H9 (cell line): ENCODE results near the gene STK17B. TPM values are rescaled to one million over a fixed set of nuclear protein-coding genes. Genes with fewer than 3 reads are reported as not detected.

ENCODE experiments used
- DNase-seq: peaks from one replicate; pipeline ENCODE4 v3.0.0-alpha.2; 2017
- H2AFZ ChIP-seq: one replicate; pipeline ENCODE4 v1.6.1; 2013; ENCODE audit warnings: mild to moderate bottlenecking, low read length, control low read depth, moderate library complexity
- H2AK5ac ChIP-seq: 2 replicates; pipeline ENCODE4 v1.6.1; 2013; ENCODE audit warnings: low read length, control low read depth, mixed read lengths; ENCODE audit not compliant: insufficient read length
- H2BK120ac ChIP-seq: one replicate; pipeline ENCODE4 v1.6.1; 2013; ENCODE audit warnings: low read depth, mild to moderate bottlenecking, low read length, control low read depth, inconsistent platforms; ENCODE audit not compliant: poor library complexity, severe bottlenecking
- H2BK12ac ChIP-seq: 2 replicates; pipeline ENCODE4 v1.6.1; 2013; ENCODE audit warnings: low read length, control low read depth, mixed read lengths, low read depth; ENCODE audit not compliant: insufficient read length
- H2BK15ac ChIP-seq: 2 replicates; pipeline ENCODE4 v1.6.1; 2013; ENCODE audit warnings: low read depth, low read length, control low read depth
- H2BK20ac ChIP-seq: one replicate; pipeline ENCODE4 v1.6.1; 2013; ENCODE audit warnings: low read depth, mild to moderate bottlenecking, low read length, control low read depth, inconsistent platforms; ENCODE audit not compliant: poor library complexity, severe bottlenecking
- H2BK5ac ChIP-seq: 2 replicates; pipeline ENCODE4 v1.6.1; 2013; ENCODE audit warnings: low read length, control low read depth, mixed read lengths; ENCODE audit not compliant: insufficient read length
- H3K14ac ChIP-seq: 2 replicates; pipeline ENCODE4 v1.6.1; 2013; ENCODE audit warnings: low read length, control low read depth; ENCODE audit not compliant: insufficient read depth
- H3K18ac ChIP-seq: 2 replicates; pipeline ENCODE4 v1.6.1; 2013; ENCODE audit warnings: low read depth, mild to moderate bottlenecking, mixed read lengths, low read length, control low read depth; ENCODE audit not compliant: insufficient read length
- H3K23ac ChIP-seq: 2 replicates; pipeline ENCODE4 v1.6.1; 2013; ENCODE audit warnings: low read length, control low read depth, mixed read lengths, low read depth; ENCODE audit not compliant: insufficient read length
- H3K23me2 ChIP-seq: 2 replicates; pipeline ENCODE4 v1.6.1; 2013; ENCODE audit warnings: low read depth, mild to moderate bottlenecking, mixed read lengths, low read length, control low read depth; ENCODE audit not compliant: insufficient read length, poor library complexity, severe bottlenecking
- H3K27ac ChIP-seq: 2 replicates; pipeline ENCODE4 v1.5.1; 2013; ENCODE audit warnings: low read length, control low read depth, mixed read lengths, low read depth; ENCODE audit not compliant: insufficient read length
- H3K27me3 ChIP-seq: 2 replicates; pipeline ENCODE4 v1.6.1; 2013; ENCODE audit warnings: low read length, control low read depth, inconsistent platforms; ENCODE audit not compliant: insufficient read depth
- H3K4ac ChIP-seq: 2 replicates; pipeline ENCODE4 v1.6.1; 2013; ENCODE audit warnings: low read depth, mild to moderate bottlenecking, control low read depth, inconsistent platforms, low read length, moderate library complexity
- H3K4me1 ChIP-seq: 2 replicates; pipeline ENCODE4 v1.6.1; 2013; ENCODE audit warnings: low read length, control low read depth, inconsistent platforms; ENCODE audit not compliant: insufficient read depth
- H3K4me2 ChIP-seq: 2 replicates; pipeline ENCODE4 v1.6.1; 2013; ENCODE audit warnings: low read length, control low read depth, mixed read lengths; ENCODE audit not compliant: insufficient read length, insufficient read depth
- H3K56ac ChIP-seq: 2 replicates; pipeline ENCODE4 v1.6.1; 2013; ENCODE audit warnings: low read depth, mild to moderate bottlenecking, mixed read lengths, low read length, control low read depth; ENCODE audit not compliant: insufficient read length
- H3K79me1 ChIP-seq: 2 replicates; pipeline ENCODE4 v1.6.1; 2013; ENCODE audit warnings: low read depth, mild to moderate bottlenecking, moderate library complexity, low read length, control low read depth, inconsistent platforms; ENCODE audit not compliant: insufficient read depth, poor library complexity, severe bottlenecking
- H3K79me2 ChIP-seq: 2 replicates; pipeline ENCODE4 v1.6.1; 2013; ENCODE audit warnings: low read length, control low read depth, inconsistent platforms; ENCODE audit not compliant: insufficient read depth
- H3K9ac ChIP-seq: 2 replicates; pipeline ENCODE4 v1.6.1; 2013; ENCODE audit warnings: low read length, control low read depth, mixed read lengths; ENCODE audit not compliant: insufficient read length; ENCODE audit errors: extremely low read depth
- H3K9me3 ChIP-seq: one replicate; pipeline ENCODE4 v1.6.1; 2013; ENCODE audit warnings: low read depth, low read length, inconsistent platforms; ENCODE audit not compliant: control insufficient read depth
- H3T11ph ChIP-seq: one replicate; pipeline ENCODE4 v1.6.1; 2013; ENCODE audit warnings: mild to moderate bottlenecking, low read length, control low read depth, inconsistent platforms
- H4K20me1 ChIP-seq: one replicate; pipeline ENCODE4 v1.6.1; 2013; ENCODE audit not compliant: control insufficient read depth, insufficient read length, insufficient read depth
- H4K5ac ChIP-seq: 2 replicates; pipeline ENCODE4 v1.6.1; 2013; ENCODE audit warnings: low read depth, mild to moderate bottlenecking, mixed read lengths, low read length, control low read depth; ENCODE audit not compliant: insufficient read length
- H4K8ac ChIP-seq: replicated peaks from 2 replicates; pipeline ENCODE4 v1.6.1; 2013; ENCODE audit warnings: low read length, control low read depth, mixed read lengths, low read depth; ENCODE audit not compliant: insufficient read length
- H4K91ac ChIP-seq: 2 replicates; pipeline ENCODE4 v1.6.1; 2013; ENCODE audit warnings: low read depth, mild to moderate bottlenecking, moderate library complexity, mixed read lengths, low read length, control low read depth; ENCODE audit not compliant: insufficient read length
- H3K27ac Mint-ChIP-seq, 3 experiments: 2 replicates in 2 of 3; 3 replicates in 1 of 3; pipeline ENCODE4 v1.8.0; 2020 to 2021; ENCODE audit warnings: mixed read lengths in 3 of 3, mild to moderate bottlenecking in 1 of 3, moderate library complexity in 1 of 3
- H3K27me3 Mint-ChIP-seq: 2 replicates; pipeline ENCODE4 v1.8.0; 2021; ENCODE audit warnings: low read depth, mild to moderate bottlenecking, moderate library complexity, mixed read lengths
- H3K36me3 Mint-ChIP-seq, 3 experiments: 2 replicates in 2 of 3; 3 replicates in 1 of 3; pipeline ENCODE4 v1.8.0; 2020 to 2021; ENCODE audit warnings: low read depth in 3 of 3, mixed read lengths in 3 of 3; ENCODE audit not compliant: insufficient read depth in 1 of 3
- H3K4me1 Mint-ChIP-seq, 2 experiments: 2 replicates each; pipeline ENCODE4 v1.8.0; 2020; ENCODE audit warnings: mixed read lengths in 2 of 2
- H3K4me3 Mint-ChIP-seq, 2 experiments: 2 replicates in 1 of 2; 3 replicates in 1 of 2; pipeline ENCODE4 v1.8.0; 2020 to 2021; ENCODE audit warnings: mild to moderate bottlenecking in 2 of 2, mixed read lengths in 2 of 2, moderate library complexity in 1 of 2
- H3K9me3 Mint-ChIP-seq, 2 experiments: 2 replicates in 1 of 2; 3 replicates in 1 of 2; pipeline ENCODE4 v1.8.0; 2020; ENCODE audit warnings: mild to moderate bottlenecking in 2 of 2, mixed read lengths in 2 of 2, moderate library complexity in 1 of 2
- CTCF ChIP-seq: fragments of 200-600 bp; sonication (generic); conservative IDR thresholded peaks from 3 replicates; pipeline ENCODE4 v1.8.0; 2021; ENCODE audit warnings: antibody characterized with exemption, mild to moderate bottlenecking
- WGBS: extraction: QIAGEN DNeasy Blood & Tissue Kit; methylation state at CpG from one replicate; pipeline ENCODE4 v1.1.7; 2013; ENCODE audit warnings: missing lambda C conversion rate, low lambda C conversion rate, mixed read lengths; ENCODE audit not compliant: insufficient read length; ENCODE audit errors: extremely low coverage; 5-methylcytosine and 5-hydroxymethylcytosine counted together
- total RNA-seq: library from RNA; stranded (reverse); gene quantifications from 2 replicates; pipeline ENCODE4 v1.2.1, GENCODE V29; 2021

The STK17B gene
- total RNA-seq, 1 experiment from 2014 or later: 6.1 TPM

- 0 out of 2 replicates have a peak, but pooled peaks cover 5% of the 10 kb centered on the region for H3K4me1 ChIP-seq
- Mint-ChIP-seq H3K9me3 (peaks cover 4% of the 10 kb centered on the region in 2 experiments; a peak in 3 of 5 replicates), H3K4me1 (peaks cover 13 to 17% of the 10 kb centered on the region in 2 experiments), H3K27ac (no peak overlapping the region), H3K27me3 (no peaks in the 10 kb centered on the region), H3K4me3 (no peak overlapping the region), H3K36me3 (peaks cover 0 to 5% (median 4%) of the 10 kb centered on the region in 3 experiments; a peak in 4 of 7 replicates)
- H3K14ac ChIP-seq: no peak overlapping the region
- no peaks in the 10 kb centered on the region for H3K9me3 ChIP-seq
- DNase-seq: no peak
- H3K56ac ChIP-seq: no peak overlapping the region
- H3K23me2 ChIP-seq: no peaks in the 10 kb centered on the region
- no peak overlapping the region for H2BK15ac ChIP-seq
- WGBS: no CpG with 5 or more reads among the region's 6 CpGs
- H3K79me1 ChIP-seq: no peaks in the 10 kb centered on the region
- no peak overlapping the region for H3K18ac ChIP-seq
- H2BK20ac ChIP-seq: no peak overlapping the region
- no peak overlapping the region for H2BK120ac ChIP-seq
- no peak overlapping the region for H3K27ac ChIP-seq
- no peak overlapping the region for H4K91ac ChIP-seq
- H2BK12ac ChIP-seq: no peak overlapping the region
- no peaks in the 10 kb centered on the region for H4K20me1 ChIP-seq
- H4K8ac ChIP-seq: no peak overlapping the region
- H3K9ac ChIP-seq: no peak overlapping the region
- H4K5ac ChIP-seq: no peak overlapping the region
- H3K79me2 ChIP-seq: no peaks in the 10 kb centered on the region
- no peak overlapping the region for H3K4me2 ChIP-seq
- no peaks in the 10 kb centered on the region for H3K27me3 ChIP-seq
- no peak overlapping the region for H2BK5ac ChIP-seq
- H2AFZ ChIP-seq: no peak overlapping the region
- no peak overlapping the region for H2AK5ac ChIP-seq
- H3T11ph ChIP-seq: no peak overlapping the region
- no peak overlapping the region for H3K4ac ChIP-seq
- H3K23ac ChIP-seq: no peak overlapping the region
- TF ChIP-seq CTCF: no peak
Measured at GRCh38 chr2:196215376-196215775, 44.0 kb upstream of the STK17B start.
